Parathyroid adenoma (tissue), 2 donors: ENCODE measurements around the gene SPA17.

Experiments
- H2AFZ ChIP-seq: fragments of 300-600 bp; sonication (generic); one replicate; pipeline ENCODE4 v1.7.0; 2017; ENCODE audit warnings: antibody characterized with exemption, mild to moderate bottlenecking
- H3K27ac ChIP-seq: fragments of 300-600 bp; sonication (generic); one replicate; pipeline ENCODE4 v1.7.0; 2017
- H3K27me3 ChIP-seq: fragments of 300-600 bp; sonication (generic); one replicate; pipeline ENCODE4 v1.7.0; 2017; ENCODE audit warnings: low read length; ENCODE audit not compliant: control insufficient read depth, insufficient read depth
- H3K36me3 ChIP-seq: fragments of 300-600 bp; sonication (generic); one replicate; pipeline ENCODE4 v1.7.0; 2017; ENCODE audit warnings: low read length; ENCODE audit not compliant: control insufficient read depth, insufficient read depth
- H3K4me1 ChIP-seq: fragments of 300-600 bp; sonication (generic); one replicate; pipeline ENCODE4 v1.7.0; 2017; ENCODE audit warnings: control low read depth
- H3K4me2 ChIP-seq: fragments of 300-600 bp; sonication (generic); one replicate; pipeline ENCODE4 v1.7.0; 2017; ENCODE audit warnings: low read length
- H3K4me3 ChIP-seq: fragments of 300-600 bp; sonication (generic); one replicate; pipeline ENCODE4 v1.7.0; 2017; ENCODE audit warnings: low read depth, low read length
- H3K79me2 ChIP-seq: fragments of 300-600 bp; sonication (generic); one replicate; pipeline ENCODE4 v1.7.0; 2017; ENCODE audit warnings: control low read depth
- H3K9ac ChIP-seq: fragments of 300-600 bp; sonication (generic); one replicate; pipeline ENCODE4 v1.7.0; 2017; ENCODE audit warnings: mild to moderate bottlenecking
- H3K9me3 ChIP-seq: fragments of 300-600 bp; sonication (generic); one replicate; pipeline ENCODE4 v1.7.0; 2017; ENCODE audit warnings: low read length; ENCODE audit not compliant: control insufficient read depth
- CTCF ChIP-seq: fragments of 300-600 bp; sonication (generic); IDR thresholded peaks from one replicate; pipeline ENCODE4 v1.7.0; 2017; ENCODE audit warnings: antibody characterized with exemption, mild to moderate bottlenecking
- donor health status: primary hyperparathyroidism.

Gene SPA17

GRCh38 chr11:124745270-124745834, 71.6 kb downstream of the SPA17 start:
- H3K27ac ChIP-seq = no peak overlapping the region

GRCh38 chr11:124745835-124746620, 72.3 kb downstream of the SPA17 start:
- Histone ChIP-seq H3K79me2 (no peaks in the 10 kb centered on the region), H3K9ac (no peak overlapping the region), H3K36me3 (no peaks in the 10 kb centered on the region), H2AFZ (peak overlapping the region; percentile 62), H3K4me2 (peak overlapping the region; percentile 76), H3K27ac (no peak overlapping the region), H3K27me3 (no peaks in the 10 kb centered on the region), H3K4me3 (peak overlapping the region; percentile 59), H3K9me3 (no peaks in the 10 kb centered on the region), H3K4me1 (no peaks in the 10 kb centered on the region)
- TF ChIP-seq CTCF = no peak

More at GRCh38 chr11:124745270-124745834, 71.6 kb downstream of the SPA17 start:
- Histone ChIP-seq H3K4me2 (no peak overlapping the region), H3K4me3 (no peak overlapping the region), H3K36me3 (no peaks in the 10 kb centered on the region), H2AFZ (no peak overlapping the region), H3K9me3 (no peaks in the 10 kb centered on the region), H3K27me3 (no peaks in the 10 kb centered on the region), H3K9ac (no peak overlapping the region), H3K79me2 (no peaks in the 10 kb centered on the region), H3K4me1 (no peaks in the 10 kb centered on the region)
- TF ChIP-seq CTCF = no peak

- Histone ChIP-seq H3K9me3 (no peaks in the 10 kb centered on the region), H3K27me3 (no peaks in the 10 kb centered on the region), H3K27ac (no peak overlapping the region), H3K79me2 (no peaks in the 10 kb centered on the region), H3K9ac (no peak overlapping the region), H2AFZ (peak overlapping the region; percentile 62), H3K36me3 (no peaks in the 10 kb centered on the region), H3K4me3 (peak overlapping the region; percentile 59), H3K4me2 (peak overlapping the region; percentile 76), H3K4me1 (no peaks in the 10 kb centered on the region)
- TF ChIP-seq CTCF = peak; percentile 21
Measured at GRCh38 chr11:124746621-124747243, 73.0 kb downstream of the SPA17 start.
